ENCODE results near the gene ZNF738. TPM values are rescaled to one million over a fixed set of nuclear protein-coding genes. Genes with fewer than 3 reads are reported as not detected.

Gene ZNF738
- total RNA-seq, 1 experiment from 2014 or later = 6.0 TPM

DNA sequence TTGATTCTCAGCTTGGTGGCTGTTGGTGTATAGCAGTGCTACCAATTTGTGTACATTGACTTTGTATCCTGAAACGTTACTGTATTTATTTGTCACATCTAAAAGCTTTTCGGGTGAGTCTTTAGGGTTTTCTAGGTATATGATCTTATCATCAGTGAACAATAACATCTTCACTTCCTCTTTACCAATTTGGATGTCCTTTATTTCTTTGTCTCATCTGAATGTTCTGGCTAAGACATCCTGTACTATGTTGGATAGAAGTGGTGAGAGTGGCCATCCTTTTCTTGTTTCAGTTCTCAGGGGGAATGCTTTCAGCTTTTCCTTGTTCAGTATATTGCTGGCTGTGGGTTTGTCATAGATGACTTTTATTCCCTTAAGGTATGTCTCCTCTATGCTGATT lies 6.0 kb upstream of the ZNF738 start:
- no peak for ATAC-seq
- CTCF ChIA-PET = no interaction called here

More for the DNA sequence above, 6.0 kb upstream of the ZNF738 start:
- RAD21 ChIA-PET (ENCODE audit: low non-redundant PET in 1 of 2, low total read pairs in 2 of 2, uncharacterized antibody in 2 of 2, unreplicated experiment in 2 of 2) = no interaction called here
- no peaks in the 10 kb centered on the region for H3K9me3 ChIP-seq (ENCODE audit: control insufficient read depth in 1 of 2, insufficient read depth in 1 of 2, low read depth in 1 of 2, low read length in 2 of 2)
- no peak overlapping the region for H3K4me3 ChIP-seq (replicated peaks in 1 of 2; ENCODE audit: low read depth in 1 of 2, low read length in 2 of 2)
- no peak for TF ChIP-seq POLR2A (IDR thresholded peaks at IDR 0.05; ENCODE audit: borderline replicate concordance, extremely low read depth, insufficient read depth, insufficient read length)
- TF ChIP-seq JUND (IDR thresholded peaks at IDR 0.05) = no peak
- no peak for TF ChIP-seq ELF1 (IDR thresholded peaks at IDR 0.05; ENCODE audit: borderline replicate concordance, low read depth)
- no peak for TF ChIP-seq EGR1 (IDR thresholded peaks at IDR 0.05; ENCODE audit: low read depth)
- TF ChIP-seq CBX3 (IDR thresholded peaks at IDR 0.05; ENCODE audit: low read depth) = no peak
- no peak for TF ChIP-seq SIN3A (IDR thresholded peaks at IDR 0.05; ENCODE audit: low read depth)
- no peak for TF ChIP-seq FOSL1 (IDR thresholded peaks at IDR 0.05; ENCODE audit: low read depth)
- no peak for TF ChIP-seq EZH2phosphoT487 (IDR thresholded peaks at IDR 0.05; ENCODE audit: borderline replicate concordance)
- no peak for TF ChIP-seq SRF (IDR thresholded peaks at IDR 0.05; ENCODE audit: low read depth)
- no peak for TF ChIP-seq RAD21 (IDR thresholded peaks at IDR 0.05; ENCODE audit: low read depth)
- TF ChIP-seq, protein P1, sequence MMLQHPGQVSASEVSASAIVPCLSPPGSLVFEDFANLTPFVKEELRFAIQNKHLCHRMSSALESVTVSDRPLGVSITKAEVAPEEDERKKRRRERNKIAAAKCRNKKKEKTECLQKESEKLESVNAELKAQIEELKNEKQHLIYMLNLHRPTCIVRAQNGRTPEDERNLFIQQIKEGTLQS (IDR thresholded peaks at IDR 0.05) = no peak
- TF ChIP-seq POLR2AphosphoS5 (IDR thresholded peaks at IDR 0.05; ENCODE audit: low read depth, low read length) = no peak
- TF ChIP-seq SP1 (IDR thresholded peaks at IDR 0.05; ENCODE audit: low read depth) = no peak
- TF ChIP-seq EZH2 (IDR thresholded peaks at IDR 0.05) = no peak
- TF ChIP-seq, protein P2, sequence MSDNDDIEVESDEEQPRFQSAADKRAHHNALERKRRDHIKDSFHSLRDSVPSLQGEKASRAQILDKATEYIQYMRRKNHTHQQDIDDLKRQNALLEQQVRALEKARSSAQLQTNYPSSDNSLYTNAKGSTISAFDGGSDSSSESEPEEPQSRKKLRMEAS (IDR thresholded peaks at IDR 0.05) = no peak
- TF ChIP-seq TCF7L2 (IDR thresholded peaks at IDR 0.05; ENCODE audit: borderline replicate concordance, extremely low read depth, insufficient read depth, insufficient read length) = no peak
- no peak for TF ChIP-seq ZFX (IDR thresholded peaks at IDR 0.05)
- TF ChIP-seq, protein P3, sequence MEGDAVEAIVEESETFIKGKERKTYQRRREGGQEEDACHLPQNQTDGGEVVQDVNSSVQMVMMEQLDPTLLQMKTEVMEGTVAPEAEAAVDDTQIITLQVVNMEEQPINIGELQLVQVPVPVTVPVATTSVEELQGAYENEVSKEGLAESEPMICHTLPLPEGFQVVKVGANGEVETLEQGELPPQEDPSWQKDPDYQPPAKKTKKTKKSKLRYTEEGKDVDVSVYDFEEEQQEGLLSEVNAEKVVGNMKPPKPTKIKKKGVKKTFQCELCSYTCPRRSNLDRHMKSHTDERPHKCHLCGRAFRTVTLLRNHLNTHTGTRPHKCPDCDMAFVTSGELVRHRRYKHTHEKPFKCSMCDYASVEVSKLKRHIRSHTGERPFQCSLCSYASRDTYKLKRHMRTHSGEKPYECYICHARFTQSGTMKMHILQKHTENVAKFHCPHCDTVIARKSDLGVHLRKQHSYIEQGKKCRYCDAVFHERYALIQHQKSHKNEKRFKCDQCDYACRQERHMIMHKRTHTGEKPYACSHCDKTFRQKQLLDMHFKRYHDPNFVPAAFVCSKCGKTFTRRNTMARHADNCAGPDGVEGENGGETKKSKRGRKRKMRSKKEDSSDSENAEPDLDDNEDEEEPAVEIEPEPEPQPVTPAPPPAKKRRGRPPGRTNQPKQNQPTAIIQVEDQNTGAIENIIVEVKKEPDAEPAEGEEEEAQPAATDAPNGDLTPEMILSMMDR (IDR thresholded peaks at IDR 0.05 in 2 of 3, conservative IDR thresholded peaks at IDR 0.05 in 1 of 3; ENCODE audit: borderline replicate concordance in 1 of 3, insufficient read depth in 1 of 3, low read depth in 2 of 3, low read length in 2 of 3) = no peak
- no peak for TF ChIP-seq ZNF274 (IDR thresholded peaks at IDR 0.05; ENCODE audit: low read depth, low read length)
- H3K4me1 ChIP-seq (ENCODE audit: control insufficient read depth in 1 of 2, insufficient read depth in 2 of 2, low read length in 2 of 2) = no peaks in the 10 kb centered on the region
- H3K9ac ChIP-seq (ENCODE audit: low read length) = no peak overlapping the region
- POLR2A ChIA-PET = interaction anchor here (0.8 kb wide), 1 partner anchor 24 kb away, joined by 3 read pairs; the partner anchor contains the start of gene ZNF708
- H3K27me3 ChIP-seq (ENCODE audit: insufficient read depth, low read length) = no peaks in the 10 kb centered on the region
- no peaks in the 10 kb centered on the region for H3K9me2 ChIP-seq (ENCODE audit: insufficient read depth)
- H3K4me2 ChIP-seq (ENCODE audit: low read length) = no peak overlapping the region
- H3K79me2 ChIP-seq (ENCODE audit: insufficient read depth, low read length) = no peaks in the 10 kb centered on the region
- H4K20me1 ChIP-seq (ENCODE audit: insufficient read depth) = no peaks in the 10 kb centered on the region
- no peaks in the 10 kb centered on the region for H3K36me3 ChIP-seq (ENCODE audit: control insufficient read depth in 1 of 2, insufficient read depth in 2 of 2, low read length in 2 of 2)
- BruUV-seq (replicated peaks) = no TSS peak
- DNase-seq (ENCODE audit: low read depth, low spot score) = no peak
- H3K27ac ChIP-seq (ENCODE audit: low read depth, low read length) = no peak overlapping the region
- intact Hi-C loops (cut with micrococcal nuclease) = no loop called here
- no peak overlapping the region for H2AFZ ChIP-seq (ENCODE audit: low read depth, low read length, poor library complexity, severe bottlenecking)

Data from HCT116 (cell line).